ENCODE measurements around the gene HMCN2.

HMCN2 gene

GRCh38 chr9:130263601-130264413, 1.8 kb upstream of the HMCN2 start:
- H4K20me1 ChIP-seq (ENCODE audit: insufficient read depth) = no peaks in the 10 kb centered on the region
- peaks cover 84% of the 10 kb centered on the region for H3K27me3 ChIP-seq (ENCODE audit: insufficient read depth, low read depth)
- H3K4me3 ChIP-seq (IDR thresholded peaks at IDR 0.05; ENCODE audit: insufficient read depth, low read depth, low read length) = no peak overlapping the region
- H3K36me3 ChIP-seq (ENCODE audit: insufficient read depth) = no peaks in the 10 kb centered on the region
- no peak overlapping the region for H3K4me2 ChIP-seq
- H3K4me1 ChIP-seq (ENCODE audit: low read depth, poor library complexity, severe bottlenecking) = no peaks in the 10 kb centered on the region
- no peak overlapping the region for H3K27ac ChIP-seq
- no peaks in the 10 kb centered on the region for H3K79me2 ChIP-seq (ENCODE audit: insufficient read depth, low read depth)
- H2AFZ ChIP-seq (ENCODE audit: low read depth) = no peak overlapping the region
- no peak overlapping the region for H3K9ac ChIP-seq
- TF ChIP-seq CTCF (conservative IDR thresholded peaks at IDR 0.05; ENCODE audit: low read depth, low read length) = no peak

GRCh38 chr9:130264414-130265350, 878 bp upstream of the HMCN2 start:
- Histone ChIP-seq H3K27me3 (ENCODE audit: insufficient read depth, low read depth) (peaks cover 84% of the 10 kb centered on the region), H3K36me3 (ENCODE audit: insufficient read depth) (no peaks in the 10 kb centered on the region), H4K20me1 (ENCODE audit: insufficient read depth) (no peaks in the 10 kb centered on the region), H3K4me2 (no peak overlapping the region), H3K79me2 (ENCODE audit: insufficient read depth, low read depth) (no peaks in the 10 kb centered on the region), H3K27ac (no peak overlapping the region), H2AFZ (ENCODE audit: low read depth) (no peak overlapping the region), H3K4me3 (IDR thresholded peaks at IDR 0.05; ENCODE audit: insufficient read depth, low read depth, low read length) (no peak overlapping the region), H3K9ac (no peak overlapping the region), H3K4me1 (ENCODE audit: low read depth, poor library complexity, severe bottlenecking) (no peaks in the 10 kb centered on the region)
- no peak for TF ChIP-seq CTCF (conservative IDR thresholded peaks at IDR 0.05; ENCODE audit: low read depth, low read length)

- no peak overlapping the region for H3K9ac ChIP-seq
- no peaks in the 10 kb centered on the region for H3K79me2 ChIP-seq (ENCODE audit: insufficient read depth, low read depth)
- no peak for TF ChIP-seq CTCF (conservative IDR thresholded peaks at IDR 0.05; ENCODE audit: low read depth, low read length)
- no peak overlapping the region for H3K4me3 ChIP-seq (IDR thresholded peaks at IDR 0.05; ENCODE audit: insufficient read depth, low read depth, low read length)
- no peak overlapping the region for H2AFZ ChIP-seq (ENCODE audit: low read depth)
- H3K4me2 ChIP-seq = no peak overlapping the region
- no peaks in the 10 kb centered on the region for H4K20me1 ChIP-seq (ENCODE audit: insufficient read depth)
- no peaks in the 10 kb centered on the region for H3K36me3 ChIP-seq (ENCODE audit: insufficient read depth)
- peaks cover 85% of the 10 kb centered on the region for H3K27me3 ChIP-seq (ENCODE audit: insufficient read depth, low read depth)
- H3K4me1 ChIP-seq (ENCODE audit: low read depth, poor library complexity, severe bottlenecking) = no peaks in the 10 kb centered on the region
- H3K27ac ChIP-seq = no peak overlapping the region
Measured at GRCh38 chr9:130266236-130267098, 907 bp downstream of the HMCN2 start.

- Histone ChIP-seq H4K20me1 (ENCODE audit: insufficient read depth) (no peaks in the 10 kb centered on the region), H3K36me3 (ENCODE audit: insufficient read depth) (no peaks in the 10 kb centered on the region), H2AFZ (ENCODE audit: low read depth) (no peak overlapping the region), H3K27me3 (ENCODE audit: insufficient read depth, low read depth) (peaks cover 82% of the 10 kb centered on the region), H3K27ac (no peak overlapping the region), H3K4me2 (no peak overlapping the region), H3K79me2 (ENCODE audit: insufficient read depth, low read depth) (no peaks in the 10 kb centered on the region), H3K4me3 (IDR thresholded peaks at IDR 0.05; ENCODE audit: insufficient read depth, low read depth, low read length) (no peak overlapping the region), H3K9ac (no peak overlapping the region), H3K4me1 (ENCODE audit: low read depth, poor library complexity, severe bottlenecking) (no peaks in the 10 kb centered on the region)
- TF ChIP-seq CTCF (conservative IDR thresholded peaks at IDR 0.05; ENCODE audit: low read depth, low read length) = no peak
Measured at GRCh38 chr9:130267930-130268329, 2.4 kb downstream of the HMCN2 start.
